HepG2 (cell line): ENCODE measurements around the gene PLSCR4. TPM values are rescaled to one million over a fixed set of nuclear protein-coding genes. Genes with fewer than 3 reads are reported as not detected.

Source experiments
- AHR ChIP-seq: IDR thresholded peaks from 2 replicates; pipeline ENCODE4 v1.6.1; 2018; ENCODE audit warnings: missing genetic modification reagents, missing compliant biosample characterization
- CENPX ChIP-seq: sonication (generic); formaldehyde crosslinking; IDR thresholded peaks from 2 replicates; pipeline ENCODE4 v1.9.0; 2021; ENCODE audit warnings: mild to moderate bottlenecking, missing genetic modification reagents, moderate library complexity
- EP300 ChIP-seq, 3 experiments: sonication (generic) in 1 of 3; formaldehyde crosslinking in 1 of 3; IDR thresholded peaks; 2 replicates each; pipeline versions ENCODE4 v1.5.1 to v1.6.1; 2011 to 2020; ENCODE audit warnings: low read depth in 2 of 3, low read length in 2 of 3, borderline replicate concordance in 1 of 3, improper control_type of control experiment in 1 of 3, mild to moderate bottlenecking in 1 of 3, missing genetic modification reagents in 1 of 3, moderate library complexity in 1 of 3
- FOXP1 ChIP-seq, 2 experiments: fragments of 450-650 bp in 1 of 2; IDR thresholded peaks; 2 replicates each; pipeline ENCODE4 v1.6.1; 2017 to 2018; ENCODE audit warnings: antibody characterized with exemption in 1 of 2
- GFI1 ChIP-seq: sonication (generic); formaldehyde crosslinking; IDR thresholded peaks from 2 replicates; pipeline ENCODE4 v1.5.0; 2020; ENCODE audit warnings: missing genetic modification reagents, mild to moderate bottlenecking, borderline replicate concordance
- HNF4A ChIP-seq: sonication (generic); formaldehyde crosslinking; IDR thresholded peaks from 2 replicates; pipeline ENCODE4 v1.4.0; 2020; ENCODE audit warnings: missing genetic modification reagents
- HNRNPK ChIP-seq: fragments of 200-400 bp; formaldehyde crosslinking; IDR thresholded peaks from 2 replicates; pipeline ENCODE4 v1.6.1; 2018; ENCODE audit warnings: low read length, low read depth, moderate library complexity, mild to moderate bottlenecking; ENCODE audit not compliant: poor library complexity, severe bottlenecking
- MAFG ChIP-seq: sonication (generic); formaldehyde crosslinking; IDR thresholded peaks from 2 replicates; pipeline ENCODE4 v1.5.1; 2020; ENCODE audit warnings: mild to moderate bottlenecking, missing genetic modification reagents
- MED1 ChIP-seq: sonication (generic); formaldehyde crosslinking; IDR thresholded peaks from 2 replicates; pipeline ENCODE4 v1.4.0; 2020; ENCODE audit warnings: missing genetic modification reagents
- POLR2AphosphoS2 ChIP-seq: IDR thresholded peaks from 2 replicates; pipeline ENCODE4 v1.6.1; 2011; ENCODE audit warnings: low read depth, low read length, improper control_type of control experiment
- SRSF9 ChIP-seq: fragments of 200-400 bp; formaldehyde crosslinking; IDR thresholded peaks from 2 replicates; pipeline ENCODE4 v1.6.1; 2018; ENCODE audit warnings: borderline replicate concordance, mild to moderate bottlenecking, low read depth, low read length; ENCODE audit not compliant: insufficient read depth, poor library complexity, severe bottlenecking
- U2AF2 ChIP-seq: fragments of 200-400 bp; formaldehyde crosslinking; IDR thresholded peaks from 2 replicates; pipeline ENCODE4 v1.6.1; 2017; ENCODE audit warnings: low read depth, mild to moderate bottlenecking, low read length
- ZIK1 ChIP-seq: sonication (generic); formaldehyde crosslinking; IDR thresholded peaks from 2 replicates; pipeline ENCODE4 v1.5.0; 2020; ENCODE audit warnings: mild to moderate bottlenecking, low read depth, missing genetic modification reagents, borderline replicate concordance
- ZNF562 ChIP-seq: sonication (generic); formaldehyde crosslinking; IDR thresholded peaks from 2 replicates; pipeline ENCODE4 v1.8.0; 2022; ENCODE audit warnings: missing genetic modification reagents, borderline replicate concordance
- polyA plus RNA-seq, 8 experiments: library from polyadenylated mRNA; depleted of rRNA in 3 of 8; stranded (reverse) in 7 of 8; unstranded in 1 of 8; fragments of >200 nt; fragmentation: Illumina TruSeq in 4 of 8; extraction: Trizol in 4 of 8; gene quantifications; 2 replicates each; pipeline versions ENCODE4 v1.2.1 to v1.2.3, GENCODE V29; 2011 to 2016; ENCODE audit warnings: low read depth in 4 of 8, missing spikeins in 1 of 8, mixed read lengths in 1 of 8; ENCODE audit not compliant: insufficient read depth in 1 of 8
- total RNA-seq, 5 experiments: library from RNA; depleted of rRNA; stranded (reverse); fragments of >200 nt; fragmentation: Illumina TruSeq; extraction: Trizol; gene quantifications; 2 replicates each; pipeline ENCODE4 v1.2.3, GENCODE V29; 2016; ENCODE audit warnings: low read depth in 1 of 5
- TF ChIP-seq, protein P1 (sequence below): sonication (generic); formaldehyde crosslinking; IDR thresholded peaks from 2 replicates; pipeline ENCODE4 v1.4.0; 2020; ENCODE audit warnings: missing genetic modification reagents, borderline replicate concordance
- TF ChIP-seq, protein P2 (sequence below): sonication (generic); formaldehyde crosslinking; IDR thresholded peaks from 2 replicates; pipeline ENCODE4 v1.4.0; 2020; ENCODE audit warnings: missing genetic modification reagents
- TF ChIP-seq, protein P3 (sequence below): sonication (generic); formaldehyde crosslinking; IDR thresholded peaks from 2 replicates; pipeline ENCODE4 v1.5.0; 2020; ENCODE audit warnings: missing genetic modification reagents
- TF ChIP-seq, protein P4 (sequence below): sonication (generic); formaldehyde crosslinking; IDR thresholded peaks from 2 replicates; pipeline ENCODE4 v1.4.0; 2020; ENCODE audit warnings: missing genetic modification reagents, mild to moderate bottlenecking, borderline replicate concordance

Gene PLSCR4
- total and polyA plus RNA-seq, 2 of the 13 experiments (the other 11 are each of a cell fraction or from before 2014, with no cell fraction given) = 1.5 to 59.0 TPM

DNA sequence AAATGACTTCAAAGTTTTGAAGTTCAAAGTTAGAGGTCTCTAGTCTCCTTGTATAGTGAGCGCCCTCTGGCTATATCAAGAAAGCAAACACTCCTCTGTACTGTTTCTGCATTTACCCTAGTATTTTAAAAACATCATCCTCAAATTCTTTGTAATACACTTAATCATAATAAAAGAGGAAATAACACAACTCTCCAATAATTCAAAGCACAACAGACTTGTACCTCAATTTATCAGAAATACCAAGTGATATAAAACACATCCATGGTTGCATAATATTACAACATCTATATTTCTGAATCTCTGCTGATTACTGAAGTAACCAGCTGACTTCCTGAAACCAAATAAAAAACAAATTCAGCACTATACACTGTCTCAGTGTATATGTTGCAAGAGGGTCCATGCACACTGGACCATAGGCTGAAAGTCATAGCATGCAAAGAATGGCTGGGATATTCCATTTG lies 102.4 kb downstream of the PLSCR4 start (continued):
- 0 out of 2 replicates have a peak, but pooled peaks have one; percentile 15 for TF ChIP-seq GFI1 (CRISPR knock-in tag)
- TF ChIP-seq ZIK1 = no peak
- TF ChIP-seq, protein P1, sequence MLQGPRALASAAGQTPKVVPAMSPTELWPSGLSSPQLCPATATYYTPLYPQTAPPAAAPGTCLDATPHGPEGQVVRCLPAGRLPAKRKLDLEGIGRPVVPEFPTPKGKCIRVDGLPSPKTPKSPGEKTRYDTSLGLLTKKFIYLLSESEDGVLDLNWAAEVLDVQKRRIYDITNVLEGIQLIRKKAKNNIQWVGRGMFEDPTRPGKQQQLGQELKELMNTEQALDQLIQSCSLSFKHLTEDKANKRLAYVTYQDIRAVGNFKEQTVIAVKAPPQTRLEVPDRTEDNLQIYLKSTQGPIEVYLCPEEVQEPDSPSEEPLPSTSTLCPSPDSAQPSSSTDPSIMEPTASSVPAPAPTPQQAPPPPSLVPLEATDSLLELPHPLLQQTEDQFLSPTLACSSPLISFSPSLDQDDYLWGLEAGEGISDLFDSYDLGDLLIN = no peak
- no peak for TF ChIP-seq SRSF9
- TF ChIP-seq CENPX = no peak
- TF ChIP-seq, protein P2, sequence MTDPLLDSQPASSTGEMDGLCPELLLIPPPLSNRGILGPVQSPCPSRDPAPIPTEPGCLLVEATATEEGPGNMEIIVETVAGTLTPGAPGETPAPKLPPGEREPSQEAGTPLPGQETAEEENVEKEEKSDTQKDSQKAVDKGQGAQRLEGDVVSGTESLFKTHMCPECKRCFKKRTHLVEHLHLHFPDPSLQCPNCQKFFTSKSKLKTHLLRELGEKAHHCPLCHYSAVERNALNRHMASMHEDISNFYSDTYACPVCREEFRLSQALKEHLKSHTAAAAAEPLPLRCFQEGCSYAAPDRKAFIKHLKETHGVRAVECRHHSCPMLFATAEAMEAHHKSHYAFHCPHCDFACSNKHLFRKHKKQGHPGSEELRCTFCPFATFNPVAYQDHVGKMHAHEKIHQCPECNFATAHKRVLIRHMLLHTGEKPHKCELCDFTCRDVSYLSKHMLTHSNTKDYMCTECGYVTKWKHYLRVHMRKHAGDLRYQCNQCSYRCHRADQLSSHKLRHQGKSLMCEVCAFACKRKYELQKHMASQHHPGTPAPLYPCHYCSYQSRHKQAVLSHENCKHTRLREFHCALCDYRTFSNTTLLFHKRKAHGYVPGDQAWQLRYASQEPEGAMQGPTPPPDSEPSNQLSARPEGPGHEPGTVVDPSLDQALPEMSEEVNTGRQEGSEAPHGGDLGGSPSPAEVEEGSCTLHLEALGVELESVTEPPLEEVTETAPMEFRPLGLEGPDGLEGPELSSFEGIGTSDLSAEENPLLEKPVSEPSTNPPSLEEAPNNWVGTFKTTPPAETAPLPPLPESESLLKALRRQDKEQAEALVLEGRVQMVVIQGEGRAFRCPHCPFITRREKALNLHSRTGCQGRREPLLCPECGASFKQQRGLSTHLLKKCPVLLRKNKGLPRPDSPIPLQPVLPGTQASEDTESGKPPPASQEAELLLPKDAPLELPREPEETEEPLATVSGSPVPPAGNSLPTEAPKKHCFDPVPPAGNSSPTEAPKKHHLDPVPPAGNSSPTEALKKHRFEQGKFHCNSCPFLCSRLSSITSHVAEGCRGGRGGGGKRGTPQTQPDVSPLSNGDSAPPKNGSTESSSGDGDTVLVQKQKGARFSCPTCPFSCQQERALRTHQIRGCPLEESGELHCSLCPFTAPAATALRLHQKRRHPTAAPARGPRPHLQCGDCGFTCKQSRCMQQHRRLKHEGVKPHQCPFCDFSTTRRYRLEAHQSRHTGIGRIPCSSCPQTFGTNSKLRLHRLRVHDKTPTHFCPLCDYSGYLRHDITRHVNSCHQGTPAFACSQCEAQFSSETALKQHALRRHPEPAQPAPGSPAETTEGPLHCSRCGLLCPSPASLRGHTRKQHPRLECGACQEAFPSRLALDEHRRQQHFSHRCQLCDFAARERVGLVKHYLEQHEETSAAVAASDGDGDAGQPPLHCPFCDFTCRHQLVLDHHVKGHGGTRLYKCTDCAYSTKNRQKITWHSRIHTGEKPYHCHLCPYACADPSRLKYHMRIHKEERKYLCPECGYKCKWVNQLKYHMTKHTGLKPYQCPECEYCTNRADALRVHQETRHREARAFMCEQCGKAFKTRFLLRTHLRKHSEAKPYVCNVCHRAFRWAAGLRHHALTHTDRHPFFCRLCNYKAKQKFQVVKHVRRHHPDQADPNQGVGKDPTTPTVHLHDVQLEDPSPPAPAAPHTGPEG (CRISPR knock-in tag) = no peak
- TF ChIP-seq, protein P3, sequence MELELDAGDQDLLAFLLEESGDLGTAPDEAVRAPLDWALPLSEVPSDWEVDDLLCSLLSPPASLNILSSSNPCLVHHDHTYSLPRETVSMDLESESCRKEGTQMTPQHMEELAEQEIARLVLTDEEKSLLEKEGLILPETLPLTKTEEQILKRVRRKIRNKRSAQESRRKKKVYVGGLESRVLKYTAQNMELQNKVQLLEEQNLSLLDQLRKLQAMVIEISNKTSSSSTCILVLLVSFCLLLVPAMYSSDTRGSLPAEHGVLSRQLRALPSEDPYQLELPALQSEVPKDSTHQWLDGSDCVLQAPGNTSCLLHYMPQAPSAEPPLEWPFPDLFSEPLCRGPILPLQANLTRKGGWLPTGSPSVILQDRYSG = no peak
- TF ChIP-seq HNF4A (CRISPR knock-in tag) = peak; percentile 61
- TF ChIP-seq U2AF2 = no peak
- TF ChIP-seq AHR (CRISPR knock-in tag) = no peak
- TF ChIP-seq EP300 (IDR thresholded peaks at IDR 0.05; ENCODE audit: low read depth in 2 of 2, low read length in 2 of 2) = 0 out of 4 replicates have a peak, but pooled peaks of 1 of the 2 experiments have one; percentile 18
- TF ChIP-seq EP300 (CRISPR knock-in tag; IDR thresholded peaks at IDR 0.05; ENCODE audit: borderline replicate concordance) = no peak
- TF ChIP-seq FOXP1 (IDR thresholded peaks at IDR 0.05) = no peak
- TF ChIP-seq FOXP1 (CRISPR knock-in tag; IDR thresholded peaks at IDR 0.05) = no peak
- TF ChIP-seq MAFG = no peak
- TF ChIP-seq MED1 (CRISPR knock-in tag) = 0 out of 2 replicates have a peak, but pooled peaks have one; percentile 17
- no peak for TF ChIP-seq POLR2AphosphoS2
- no peak for TF ChIP-seq ZNF562 (CRISPR knock-in tag)
- TF ChIP-seq HNRNPK = no peak
- TF ChIP-seq, protein P4, sequence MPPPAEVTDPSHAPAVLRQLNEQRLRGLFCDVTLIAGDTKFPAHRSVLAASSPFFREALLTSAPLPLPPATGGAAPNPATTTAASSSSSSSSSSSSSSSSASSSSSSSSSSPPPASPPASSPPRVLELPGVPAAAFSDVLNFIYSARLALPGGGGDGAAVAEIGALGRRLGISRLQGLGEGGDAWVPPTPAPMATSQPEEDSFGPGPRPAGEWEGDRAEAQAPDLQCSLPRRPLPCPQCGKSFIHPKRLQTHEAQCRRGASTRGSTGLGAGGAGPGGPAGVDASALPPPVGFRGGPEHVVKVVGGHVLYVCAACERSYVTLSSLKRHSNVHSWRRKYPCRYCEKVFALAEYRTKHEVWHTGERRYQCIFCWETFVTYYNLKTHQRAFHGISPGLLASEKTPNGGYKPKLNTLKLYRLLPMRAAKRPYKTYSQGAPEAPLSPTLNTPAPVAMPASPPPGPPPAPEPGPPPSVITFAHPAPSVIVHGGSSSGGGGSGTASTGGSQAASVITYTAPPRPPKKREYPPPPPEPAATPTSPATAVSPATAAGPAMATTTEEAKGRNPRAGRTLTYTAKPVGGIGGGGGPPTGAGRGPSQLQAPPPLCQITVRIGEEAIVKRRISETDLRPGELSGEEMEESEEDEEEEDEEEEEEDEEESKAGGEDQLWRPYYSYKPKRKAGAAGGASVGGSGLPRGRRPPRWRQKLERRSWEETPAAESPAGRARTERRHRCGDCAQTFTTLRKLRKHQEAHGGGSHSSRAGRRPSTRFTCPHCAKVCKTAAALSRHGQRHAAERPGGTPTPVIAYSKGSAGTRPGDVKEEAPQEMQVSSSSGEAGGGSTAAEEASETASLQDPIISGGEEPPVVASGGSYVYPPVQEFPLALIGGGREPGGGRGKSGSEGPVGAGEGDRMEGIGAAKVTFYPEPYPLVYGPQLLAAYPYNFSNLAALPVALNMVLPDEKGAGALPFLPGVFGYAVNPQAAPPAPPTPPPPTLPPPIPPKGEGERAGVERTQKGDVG = no peak
